Progenitor cell of endocrine pancreas (in vitro differentiated cells): ENCODE measurements around the gene GLI2. TPM values are rescaled to one million over a fixed set of nuclear protein-coding genes. Genes with fewer than 3 reads are reported as not detected.

ENCODE experiments used
- DNase-seq: peaks from one replicate; pipeline ENCODE4 v3.0.0; 2021; ENCODE audit warnings: low spot score; ENCODE audit not compliant: unreplicated experiment
- H3K27ac Mint-ChIP-seq: 2 replicates; pipeline ENCODE4 v1.8.0; 2021; ENCODE audit warnings: mild to moderate bottlenecking, moderate library complexity, mixed read lengths
- H3K27me3 Mint-ChIP-seq: 2 replicates; pipeline ENCODE4 v1.8.0; 2021; ENCODE audit warnings: mixed read lengths
- H3K36me3 Mint-ChIP-seq: 2 replicates; pipeline ENCODE4 v1.8.0; 2022; ENCODE audit warnings: mixed read lengths; ENCODE audit not compliant: insufficient read depth
- H3K4me1 Mint-ChIP-seq: 2 replicates; pipeline ENCODE4 v1.8.0; 2021; ENCODE audit warnings: low read depth, mixed read lengths
- H3K4me3 Mint-ChIP-seq: 2 replicates; pipeline ENCODE4 v1.8.0; 2021; ENCODE audit warnings: low read depth, mild to moderate bottlenecking, moderate library complexity, mixed read lengths
- H3K9me3 Mint-ChIP-seq: 2 replicates; pipeline ENCODE4 v1.8.0; 2021; ENCODE audit warnings: low read depth, mixed read lengths
- total RNA-seq: library from RNA; stranded (reverse); gene quantifications from 2 replicates; pipeline ENCODE4 v1.2.1, GENCODE V29; 2021
- TF ChIP-seq, protein P1 (sequence below): fragments of 200-600 bp; sonication (generic); IDR thresholded peaks from one replicate; pipeline ENCODE4 v1.5.0; 2021; ENCODE audit warnings: antibody characterized with exemption, mild to moderate bottlenecking; ENCODE audit not compliant: unreplicated experiment

GLI2 gene
- total RNA-seq, 1 donor from 2014 or later, result 2.3 TPM

DNA sequence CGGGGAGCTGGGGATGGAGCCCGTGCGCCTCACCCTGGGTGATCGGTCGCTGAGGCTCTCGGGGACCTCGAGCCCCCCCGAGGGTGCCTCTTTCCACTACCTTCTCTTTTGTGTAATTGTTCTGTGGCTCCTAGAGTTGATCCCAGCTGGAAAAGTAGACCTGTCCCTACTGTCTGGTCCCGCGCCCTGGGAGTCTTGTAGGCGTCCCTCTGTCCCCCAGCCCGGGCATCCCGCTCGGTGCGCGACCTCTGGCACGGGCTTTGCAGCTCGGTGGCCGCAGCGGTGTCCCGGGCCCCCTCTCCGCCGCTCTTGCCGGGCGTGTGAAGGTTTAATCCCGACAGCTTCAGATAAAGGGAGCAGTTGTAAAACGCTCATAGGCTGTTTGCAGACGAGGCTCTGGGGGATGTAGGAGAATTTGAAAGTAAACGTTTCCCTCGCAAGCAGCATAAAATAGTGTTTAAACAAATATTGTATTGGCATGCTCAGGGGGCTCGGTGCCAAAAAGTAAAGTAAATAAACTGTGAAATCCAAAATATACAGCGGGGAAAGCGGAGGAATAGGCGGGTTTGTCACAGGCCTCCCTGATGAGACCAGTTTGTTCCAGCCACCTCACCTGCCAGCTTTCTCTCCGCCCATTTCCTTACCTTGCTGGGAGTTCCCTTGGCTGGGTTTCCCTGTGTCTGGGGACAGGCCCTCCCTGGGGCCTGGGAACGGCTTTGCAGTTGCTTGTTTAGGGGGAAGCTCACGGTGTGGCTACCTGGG, 1.9 kb downstream of the GLI2 start:
- Mint-ChIP-seq H3K4me1 (peaks cover 33% of the 10 kb centered on the region), H3K9me3 (no peaks in the 10 kb centered on the region), H3K27me3 (peaks cover 77% of the 10 kb centered on the region), H3K4me3 (peak overlapping the region; percentile 59), H3K27ac (peak overlapping the region; percentile 20), H3K36me3 (no peaks in the 10 kb centered on the region)
- TF ChIP-seq, protein P1, sequence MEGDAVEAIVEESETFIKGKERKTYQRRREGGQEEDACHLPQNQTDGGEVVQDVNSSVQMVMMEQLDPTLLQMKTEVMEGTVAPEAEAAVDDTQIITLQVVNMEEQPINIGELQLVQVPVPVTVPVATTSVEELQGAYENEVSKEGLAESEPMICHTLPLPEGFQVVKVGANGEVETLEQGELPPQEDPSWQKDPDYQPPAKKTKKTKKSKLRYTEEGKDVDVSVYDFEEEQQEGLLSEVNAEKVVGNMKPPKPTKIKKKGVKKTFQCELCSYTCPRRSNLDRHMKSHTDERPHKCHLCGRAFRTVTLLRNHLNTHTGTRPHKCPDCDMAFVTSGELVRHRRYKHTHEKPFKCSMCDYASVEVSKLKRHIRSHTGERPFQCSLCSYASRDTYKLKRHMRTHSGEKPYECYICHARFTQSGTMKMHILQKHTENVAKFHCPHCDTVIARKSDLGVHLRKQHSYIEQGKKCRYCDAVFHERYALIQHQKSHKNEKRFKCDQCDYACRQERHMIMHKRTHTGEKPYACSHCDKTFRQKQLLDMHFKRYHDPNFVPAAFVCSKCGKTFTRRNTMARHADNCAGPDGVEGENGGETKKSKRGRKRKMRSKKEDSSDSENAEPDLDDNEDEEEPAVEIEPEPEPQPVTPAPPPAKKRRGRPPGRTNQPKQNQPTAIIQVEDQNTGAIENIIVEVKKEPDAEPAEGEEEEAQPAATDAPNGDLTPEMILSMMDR, result no peak
- peak; percentile 10 for DNase-seq

DNA sequence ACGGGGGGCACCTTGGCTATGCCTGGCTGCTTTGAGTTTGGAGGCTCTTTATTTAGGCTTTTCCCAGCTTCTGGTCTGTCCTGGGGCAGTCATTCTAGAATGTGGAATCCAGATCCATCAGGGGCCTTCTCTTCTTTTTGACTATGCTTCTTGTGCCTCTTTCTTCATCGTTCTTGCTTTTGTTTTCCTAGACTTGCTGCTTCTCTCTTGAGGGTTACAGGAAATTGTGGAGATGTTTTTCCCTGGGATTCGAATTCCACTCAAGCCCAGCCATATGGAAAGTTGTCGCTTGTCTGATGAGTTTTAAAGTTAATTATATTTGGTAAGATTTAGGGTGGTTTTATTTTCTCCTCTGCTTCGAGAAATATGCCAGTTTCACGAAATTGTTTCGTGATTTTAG, 2.4 kb downstream of the GLI2 start:
- TF ChIP-seq, protein P1, result no peak
- no peak overlapping the region for H3K4me3 Mint-ChIP-seq
- H3K36me3 Mint-ChIP-seq, result no peaks in the 10 kb centered on the region
- no peak overlapping the region for H3K27ac Mint-ChIP-seq
- H3K4me1 Mint-ChIP-seq, result peaks cover 35% of the 10 kb centered on the region
- no peak for DNase-seq
- peaks cover 77% of the 10 kb centered on the region for H3K27me3 Mint-ChIP-seq
- H3K9me3 Mint-ChIP-seq, result no peaks in the 10 kb centered on the region

DNA sequence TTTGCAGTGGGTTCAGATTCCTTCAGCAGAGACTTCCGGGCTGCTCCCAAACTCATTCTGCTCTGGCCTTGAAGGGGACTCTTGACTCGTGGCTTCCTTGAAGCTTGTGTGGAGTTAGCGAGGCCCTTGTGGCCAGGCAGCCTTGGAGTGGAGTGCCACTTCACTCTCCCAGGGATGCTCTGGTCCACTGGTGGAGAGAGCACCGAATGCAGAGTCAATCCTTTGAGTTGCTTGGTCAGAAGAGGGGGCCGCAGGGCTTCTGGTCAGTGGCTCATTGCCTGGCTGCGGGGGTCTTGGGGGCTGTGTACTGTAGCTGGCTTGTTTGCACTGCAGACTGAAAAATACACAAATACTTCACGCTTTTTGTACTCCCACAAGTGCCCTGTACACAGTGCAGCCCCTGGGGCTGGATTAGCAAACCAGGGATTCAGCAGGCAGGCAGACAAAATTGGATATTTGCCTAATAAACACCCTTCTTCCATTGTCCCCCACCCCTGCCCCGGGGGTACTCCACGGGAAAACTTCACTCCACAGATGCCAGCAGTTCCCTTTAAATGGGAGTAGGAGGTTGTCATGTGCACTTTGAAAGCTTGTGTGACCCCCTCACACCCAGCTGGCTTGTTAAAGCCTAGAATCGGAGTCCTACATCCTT, 3.2 kb downstream of the GLI2 start:
- TF ChIP-seq, protein P1, result no peak
- Mint-ChIP-seq H3K36me3 (no peaks in the 10 kb centered on the region), H3K4me3 (no peak overlapping the region), H3K4me1 (peaks cover 35% of the 10 kb centered on the region), H3K27me3 (peaks cover 73% of the 10 kb centered on the region), H3K9me3 (no peaks in the 10 kb centered on the region), H3K27ac (peak overlapping the region; percentile 65)
- DNase-seq, result peak; percentile 5

GRCh38 chr2:120739438-120740090, 3.9 kb downstream of the GLI2 start:
- Mint-ChIP-seq H3K36me3 (no peaks in the 10 kb centered on the region), H3K27me3 (peaks cover 75% of the 10 kb centered on the region)
- no peak for DNase-seq

DNA sequence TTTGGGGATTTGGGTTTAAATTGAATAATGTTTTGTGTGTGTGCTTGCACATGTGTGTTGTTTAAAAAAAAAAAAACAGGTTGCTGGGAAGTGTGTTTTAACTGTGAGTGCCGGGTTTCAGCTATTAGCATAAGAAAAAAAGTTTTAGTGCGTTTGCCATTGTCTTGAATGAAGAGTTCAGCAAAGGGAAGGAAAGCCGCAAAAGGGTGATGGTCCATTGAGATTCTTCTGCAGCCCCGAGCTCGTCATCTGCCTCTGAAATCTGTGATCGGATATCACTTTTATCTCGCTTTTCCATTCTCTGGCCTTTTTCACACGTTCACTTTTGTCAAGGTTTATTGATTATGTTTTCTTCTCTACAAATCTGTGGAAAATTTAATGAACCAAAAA, 4.7 kb downstream of the GLI2 start:
- peak overlapping the region; percentile 34 for H3K4me3 Mint-ChIP-seq
- peaks cover 77% of the 10 kb centered on the region for H3K27me3 Mint-ChIP-seq
- DNase-seq, result no peak
- H3K36me3 Mint-ChIP-seq, result no peaks in the 10 kb centered on the region
- H3K4me1 Mint-ChIP-seq, result peaks cover 35% of the 10 kb centered on the region
- TF ChIP-seq, protein P1, result no peak
- no peaks in the 10 kb centered on the region for H3K9me3 Mint-ChIP-seq
- H3K27ac Mint-ChIP-seq, result peak overlapping the region; percentile 46

More at GRCh38 chr2:120739438-120740090, 3.9 kb downstream of the GLI2 start:
- Mint-ChIP-seq H3K27ac (peak overlapping the region; percentile 65), H3K4me3 (no peak overlapping the region), H3K9me3 (no peaks in the 10 kb centered on the region), H3K4me1 (peaks cover 35% of the 10 kb centered on the region)
- TF ChIP-seq, protein P1, result no peak
